Transverse colon (tissue), 4 donors: ENCODE measurements around the gene DPY19L3. TPM values are rescaled to one million over a fixed set of nuclear protein-coding genes. Genes with fewer than 3 reads are reported as not detected.

ENCODE experiments used
- DNase-seq: peaks from one replicate; pipeline ENCODE4 v3.0.0-alpha.2; 2019
- H3K27ac ChIP-seq, 4 donors: fragments of 200-600 bp; sonication (generic); 2 replicates each; pipeline ENCODE4 v1.5.1; 2016 to 2018; ENCODE audit warnings: inconsistent platforms in 4 of 4
- H3K27me3 ChIP-seq: fragments of 200-600 bp; sonication (generic); 2 replicates; pipeline ENCODE4 v1.5.1; 2017; ENCODE audit warnings: inconsistent platforms
- H3K36me3 ChIP-seq, 4 donors: fragments of 200-600 bp; sonication (generic); 2 replicates each; pipeline ENCODE4 v1.5.1; 2017 to 2019; ENCODE audit warnings: inconsistent platforms in 4 of 4
- H3K4me1 ChIP-seq, 4 donors: fragments of 200-600 bp; sonication (generic); 2 replicates each; pipeline ENCODE4 v1.5.1; 2017 to 2020; ENCODE audit warnings: inconsistent platforms in 4 of 4
- H3K4me3 ChIP-seq, 4 donors: fragments of 200-600 bp; sonication (generic); 1 replicate in 1 of 4; 2 replicates in 3 of 4; pipeline versions ENCODE4 v1.5.1 to v1.6.1; 2017 to 2019; ENCODE audit warnings: inconsistent platforms in 4 of 4
- H3K9me3 ChIP-seq, 2 donors: fragments of 200-600 bp; sonication (generic); 2 replicates each; pipeline ENCODE4 v1.5.1; 2017 to 2019; ENCODE audit warnings: inconsistent platforms in 2 of 2
- EP300 ChIP-seq: sonication (generic); formaldehyde crosslinking; IDR thresholded peaks from one replicate; pipeline ENCODE4 v1.6.1; 2017; ENCODE audit warnings: antibody characterized with exemption, low read depth
- POLR2A ChIP-seq: fragments of 450-650 bp; IDR thresholded peaks from one replicate; pipeline ENCODE4 v1.6.1; 2016; ENCODE audit warnings: antibody characterized with exemption, mild to moderate bottlenecking, moderate library complexity
- POLR2AphosphoS5 ChIP-seq, 3 donors: sonication (generic); formaldehyde crosslinking; IDR thresholded peaks; one replicate each; pipeline ENCODE4 v1.6.1; 2016; ENCODE audit warnings: antibody characterized with exemption in 3 of 3
- WGBS, 2 donors: methylation state at CpG; one replicate each; pipeline ENCODE4 v1.1.5; 2018; ENCODE audit warnings: low coverage in 1 of 2; 5-methylcytosine and 5-hydroxymethylcytosine counted together
- in situ Hi-C, 4 donors: fragments of 200-750 bp; cut with MboI; loops; one replicate each; pipeline versions ENCODE4 v1.15.0 to v1.15.1; 2017; ENCODE audit warnings: low sequenced_read_pairs in 3 of 4, low pct_ligation_motif_present in 1 of 4, low pct_unique_long_range_greater_than_20kb in 1 of 4
- intact Hi-C: fragments of 100-400 bp; cut with DNase I; formaldehyde crosslinking; loops from one replicate; pipeline ENCODE4 v1.15.1; 2023; ENCODE audit warnings: low total_unique reads
- total RNA-seq, 4 donors: library from RNA; depleted of rRNA; stranded (reverse); fragments of >200 nt; gene quantifications; one replicate each; pipeline ENCODE4 v1.1.0, GENCODE V29; 2016
- TF ChIP-seq, protein P1 (sequence below), 5 experiments: fragments of 200-600 bp in 3 of 5; fragments of 450-650 bp in 2 of 5; sonication (generic) in 3 of 5; IDR thresholded peaks; 1 replicate in 2 of 5; 2 replicates in 3 of 5; pipeline ENCODE4 v1.5.1; 2016 to 2017; ENCODE audit warnings: antibody characterized with exemption in 5 of 5, inconsistent platforms in 3 of 5, mild to moderate bottlenecking in 2 of 5, moderate library complexity in 1 of 5

Gene DPY19L3
- total RNA-seq, 4 donors from 2014 or later = 15.6 to 48.6 (median 20.2) TPM

- no peak for TF ChIP-seq EP300
- TF ChIP-seq, protein P1, sequence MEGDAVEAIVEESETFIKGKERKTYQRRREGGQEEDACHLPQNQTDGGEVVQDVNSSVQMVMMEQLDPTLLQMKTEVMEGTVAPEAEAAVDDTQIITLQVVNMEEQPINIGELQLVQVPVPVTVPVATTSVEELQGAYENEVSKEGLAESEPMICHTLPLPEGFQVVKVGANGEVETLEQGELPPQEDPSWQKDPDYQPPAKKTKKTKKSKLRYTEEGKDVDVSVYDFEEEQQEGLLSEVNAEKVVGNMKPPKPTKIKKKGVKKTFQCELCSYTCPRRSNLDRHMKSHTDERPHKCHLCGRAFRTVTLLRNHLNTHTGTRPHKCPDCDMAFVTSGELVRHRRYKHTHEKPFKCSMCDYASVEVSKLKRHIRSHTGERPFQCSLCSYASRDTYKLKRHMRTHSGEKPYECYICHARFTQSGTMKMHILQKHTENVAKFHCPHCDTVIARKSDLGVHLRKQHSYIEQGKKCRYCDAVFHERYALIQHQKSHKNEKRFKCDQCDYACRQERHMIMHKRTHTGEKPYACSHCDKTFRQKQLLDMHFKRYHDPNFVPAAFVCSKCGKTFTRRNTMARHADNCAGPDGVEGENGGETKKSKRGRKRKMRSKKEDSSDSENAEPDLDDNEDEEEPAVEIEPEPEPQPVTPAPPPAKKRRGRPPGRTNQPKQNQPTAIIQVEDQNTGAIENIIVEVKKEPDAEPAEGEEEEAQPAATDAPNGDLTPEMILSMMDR (IDR thresholded peaks at IDR 0.05) = peak in 2 of 5 experiments; percentile 9 to 30
- WGBS, 2 donors = 23% methylated on average over 16 of the region's 33 CpGs; no CpG with 5 or more reads in 1 of the 2 donors
- DNase-seq = no peak
- no peaks in the 10 kb centered on the region for H3K27me3 ChIP-seq
- peaks cover 0 to 16% (median 2%) of the 10 kb centered on the region in 4 donors for H3K36me3 ChIP-seq
- H3K27ac ChIP-seq = peak overlapping the region; percentile 97 to 99 (median 98)
- in situ Hi-C loops (loop anchor here in 1 of 4 donors (10.0 kb wide), 1 partner anchor 62 kb away; the partner anchor contains the start of gene ZNF507), intact Hi-C loops (loop anchor here (5.0 kb wide), 1 partner anchor 59 kb away; the partner anchor contains the start of gene ZNF507)
- peak overlapping the region; percentile 94 to 98 (median 96) for H3K4me3 ChIP-seq
- no peaks in the 10 kb centered on the region for H3K9me3 ChIP-seq
- H3K4me1 ChIP-seq = peaks cover 10 to 19% (median 15%) of the 10 kb centered on the region in 4 donors
Observed at GRCh38 chr19:32406161-32407003, 812 bp downstream of the DPY19L3 start.

- Histone ChIP-seq H3K36me3 (peaks cover 0 to 25% (median 4%) of the 10 kb centered on the region in 4 donors), H3K4me1 (peaks cover 10 to 19% (median 15%) of the 10 kb centered on the region in 4 donors), H3K27me3 (no peaks in the 10 kb centered on the region), H3K27ac (peak overlapping the region in 3 of 4 donors; percentile 97 to 99 (median 98)), H3K9me3 (no peaks in the 10 kb centered on the region), H3K4me3 (no peak overlapping the region)
- intact Hi-C loops = loop anchor here (5.0 kb wide), 1 partner anchor 60 kb away; the partner anchor contains the start of gene ZNF507
- DNase-seq = peak; percentile 12
- in situ Hi-C loops = loop anchor here in 1 of 4 donors (10.0 kb wide), 1 partner anchor 62 kb away; the partner anchor contains the start of gene ZNF507
- TF ChIP-seq, protein P1 (IDR thresholded peaks at IDR 0.05) = no peak
- no peak for TF ChIP-seq EP300
- no peak for TF ChIP-seq POLR2A
- no peak for TF ChIP-seq POLR2AphosphoS5 (IDR thresholded peaks at IDR 0.05)
- 77 to 82% methylated on average over 12 to 19 of the region's 19 CpGs for WGBS, 2 donors
Observed at GRCh38 chr19:32407004-32407992, 1.7 kb downstream of the DPY19L3 start.

GRCh38 chr19:32415246-32415645, 9.7 kb downstream of the DPY19L3 start:
- Histone ChIP-seq H3K4me1 (no peaks in the 10 kb centered on the region), H3K27ac (no peak overlapping the region), H3K9me3 (no peaks in the 10 kb centered on the region), H3K36me3 (peaks cover 0 to 20% (median 4%) of the 10 kb centered on the region in 4 donors), H3K4me3 (no peak overlapping the region), H3K27me3 (no peaks in the 10 kb centered on the region)
- TF ChIP-seq POLR2A (no peak), EP300 (no peak)
- TF ChIP-seq, protein P1 (IDR thresholded peaks at IDR 0.05) = no peak
- in situ Hi-C loops (no loop called here), intact Hi-C loops (no loop called here)
- DNase-seq = no peak
- WGBS, 2 donors = 91 to 100% methylated on average over 3 to 5 of the region's 5 CpGs
